ENCODE results near the gene RBMS3.
"Not testable (repeated sequence)": the region's sequence is repeated elsewhere in the genome, so short reads cannot be mapped to it uniquely, and the experiment has no call there.

Gene RBMS3

DNA sequence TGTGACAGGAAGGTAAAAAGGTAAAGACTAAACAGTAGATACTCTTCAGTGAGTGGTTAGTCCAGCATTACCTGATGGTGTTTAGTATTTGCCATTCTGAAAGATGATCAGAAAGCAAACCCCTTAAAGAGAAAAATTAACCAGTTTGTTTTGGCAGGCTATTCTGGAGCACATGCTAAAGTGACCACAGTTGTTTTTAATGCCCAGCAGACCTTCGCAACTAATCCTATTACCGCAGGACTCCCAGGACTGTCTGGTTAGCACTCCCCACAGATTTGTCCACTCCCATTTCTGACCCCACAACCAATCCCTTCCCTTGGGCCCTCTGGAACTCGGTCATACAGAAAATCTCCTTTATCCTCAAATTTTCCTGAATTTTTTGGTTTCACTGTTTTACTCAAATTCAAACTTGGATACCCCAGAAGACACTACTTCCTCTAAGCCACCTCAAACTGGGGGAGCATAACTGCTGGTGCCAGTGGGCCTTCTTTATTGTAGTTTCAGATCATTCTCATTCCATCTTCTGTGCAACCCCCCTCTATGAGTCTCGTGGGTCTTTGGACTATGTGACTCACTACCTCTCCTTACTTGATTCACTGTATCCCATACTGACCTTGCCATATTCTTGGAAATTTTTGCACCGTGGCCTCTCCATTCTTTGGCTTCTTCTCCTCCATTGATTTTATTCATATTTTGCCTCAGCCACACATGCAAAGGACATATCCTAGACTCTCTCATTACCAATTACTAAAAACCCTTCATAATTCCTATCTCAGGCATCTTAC is 104.4 kb downstream of the RBMS3 start:
- DNase-seq (ENCODE audit: low spot score) = peak; percentile 12

DNA sequence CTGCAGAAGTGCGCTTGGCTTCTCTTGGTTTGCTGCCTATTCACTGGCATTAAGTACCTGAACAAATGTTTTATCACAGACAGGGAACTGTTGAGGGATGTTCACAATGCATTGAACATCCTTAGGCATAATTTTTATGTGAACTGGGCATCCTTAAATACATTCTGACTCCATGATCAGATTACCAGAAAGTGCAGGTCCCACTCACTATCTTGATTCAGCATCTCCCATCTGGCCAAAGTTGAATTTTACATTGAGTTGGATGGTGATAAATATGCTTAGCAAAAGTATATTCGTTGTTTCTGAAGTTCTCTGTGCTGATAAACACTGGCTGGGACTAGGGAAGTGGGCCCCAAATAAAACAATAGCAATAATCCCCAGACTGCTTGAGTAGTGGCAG is 108.5 kb downstream of the RBMS3 start:
- no peak for DNase-seq (ENCODE audit: low spot score)

- no peak for DNase-seq (ENCODE audit: low spot score)
These were observed 111.9 kb downstream of the RBMS3 start for GRCh38 chr3:29392625-29393388.

- not testable (repeated sequence) for DNase-seq (ENCODE audit: low spot score)
These were observed 113.1 kb downstream of the RBMS3 start for GRCh38 chr3:29393946-29394345.

DNA sequence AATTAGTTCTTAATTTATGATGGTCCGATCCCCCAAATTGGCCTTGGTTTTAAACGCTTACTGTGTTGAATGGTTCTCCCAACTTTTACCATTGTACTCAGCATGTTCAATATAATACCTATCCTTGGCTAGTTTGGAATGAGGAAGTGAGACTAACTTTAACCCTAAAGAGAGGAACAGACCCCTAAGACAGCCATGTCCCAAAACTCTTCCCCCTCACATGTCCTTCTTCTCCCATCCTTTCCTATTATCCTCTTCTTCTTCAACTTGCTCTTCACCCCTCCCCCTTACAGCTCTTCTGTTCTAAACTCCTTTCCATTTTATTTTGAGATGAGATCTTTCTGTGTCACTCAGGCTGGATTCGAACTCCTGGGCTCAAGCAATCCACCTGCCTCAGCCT is 116.5 kb downstream of the RBMS3 start:
- DNase-seq (ENCODE audit: low spot score) = no peak

DNA sequence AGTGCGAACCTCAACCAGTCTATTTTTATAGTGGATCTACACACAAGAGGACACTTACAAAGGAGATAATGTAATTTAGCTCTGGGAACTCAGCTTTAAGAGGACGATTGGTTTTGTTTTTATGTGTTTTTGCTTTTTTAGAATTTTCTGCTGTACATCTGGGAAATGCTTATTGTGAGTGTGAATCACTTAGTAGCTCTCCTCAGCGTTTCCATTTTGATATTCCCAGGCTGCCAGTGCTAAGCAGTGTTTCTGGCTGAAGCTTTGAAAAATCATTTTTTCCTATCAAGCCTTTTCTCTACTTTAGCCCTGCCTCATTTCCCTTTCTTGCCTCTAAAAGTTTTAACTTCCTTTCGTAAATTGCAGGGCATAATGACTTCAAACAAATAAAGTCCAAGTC is 117.9 kb downstream of the RBMS3 start:
- DNase-seq (ENCODE audit: low spot score) = no peak

GRCh38 chr3:29406291-29406832 is 125.5 kb downstream of the RBMS3 start:
- DNase-seq (ENCODE audit: low spot score) = no peak

DNA sequence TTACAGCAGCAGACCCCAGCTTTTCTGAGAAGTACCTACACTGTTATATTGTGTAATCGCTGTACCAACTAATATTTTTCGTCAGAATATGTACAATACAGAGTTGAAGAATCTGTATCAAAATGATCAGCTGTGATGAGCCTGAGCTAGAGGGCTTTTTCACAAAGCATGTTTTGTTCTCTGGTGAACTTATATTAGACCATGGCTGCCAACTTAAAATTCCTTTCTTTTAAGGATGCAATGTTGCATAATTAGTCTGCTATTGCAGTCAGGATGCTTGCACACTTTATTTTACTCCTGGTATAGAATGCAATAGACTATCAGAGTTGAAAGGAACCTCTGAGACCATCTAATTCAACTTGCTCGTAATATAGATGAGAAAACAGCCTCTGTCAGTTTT is 127.8 kb downstream of the RBMS3 start:
- no peak for DNase-seq (ENCODE audit: low spot score)

- no peak for DNase-seq (ENCODE audit: low spot score)
These were observed 128.5 kb downstream of the RBMS3 start for GRCh38 chr3:29409409-29409808.

DNA sequence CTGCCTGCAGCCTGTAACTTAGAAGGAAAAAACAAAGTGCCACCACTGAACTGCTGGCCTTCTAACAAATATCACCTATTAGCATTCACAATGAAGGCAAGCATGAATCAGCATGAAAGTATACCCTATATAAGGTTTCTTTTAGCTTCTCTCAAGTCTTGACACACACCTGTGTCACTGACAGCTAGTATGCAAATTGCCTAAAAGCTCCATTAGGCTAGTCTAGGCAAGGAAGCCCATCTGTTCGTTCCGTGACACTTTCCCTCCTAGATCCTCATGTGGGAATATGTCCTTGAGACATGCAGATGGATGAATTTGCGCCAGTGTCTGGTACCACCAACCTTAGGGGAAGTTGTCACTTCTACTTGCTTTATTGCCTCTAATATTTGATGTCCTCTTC is 129.3 kb downstream of the RBMS3 start:
- DNase-seq (ENCODE audit: low spot score) = no peak

DNA sequence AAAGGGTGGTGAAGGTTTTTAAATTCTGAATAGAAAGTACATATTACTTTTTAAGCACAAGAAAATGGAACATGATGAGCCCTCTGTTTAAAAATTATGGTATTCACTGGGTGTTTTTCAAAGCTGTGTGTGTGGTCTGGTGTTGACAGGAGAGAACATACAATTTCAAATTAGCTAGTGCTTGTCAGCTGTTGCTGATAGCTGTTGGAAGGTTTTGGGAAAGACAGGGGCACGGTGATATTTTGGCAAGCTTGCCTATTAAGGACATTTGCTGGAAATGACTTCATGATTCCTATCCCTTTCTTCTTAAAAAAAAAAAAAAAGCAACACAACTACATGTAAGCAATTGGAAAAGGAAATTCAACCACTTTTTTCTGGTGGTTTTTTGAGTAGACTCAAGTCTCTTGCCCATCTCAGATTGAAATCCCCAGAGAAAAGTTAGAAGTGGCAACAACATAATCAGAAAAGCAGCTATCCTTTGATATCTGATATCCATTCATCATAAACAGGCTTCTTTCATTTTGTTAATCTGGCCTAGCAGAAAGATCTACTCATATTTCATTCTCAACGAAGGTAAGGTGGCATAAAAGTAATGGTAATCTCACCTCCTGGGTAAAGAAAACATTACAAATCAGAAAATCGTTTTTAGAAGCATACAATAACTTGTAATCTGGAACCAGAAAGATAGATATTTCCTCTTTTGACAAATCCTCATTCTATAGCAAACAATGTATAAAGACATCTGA is 130.0 kb downstream of the RBMS3 start:
- DNase-seq (ENCODE audit: low spot score) = no peak

DNA sequence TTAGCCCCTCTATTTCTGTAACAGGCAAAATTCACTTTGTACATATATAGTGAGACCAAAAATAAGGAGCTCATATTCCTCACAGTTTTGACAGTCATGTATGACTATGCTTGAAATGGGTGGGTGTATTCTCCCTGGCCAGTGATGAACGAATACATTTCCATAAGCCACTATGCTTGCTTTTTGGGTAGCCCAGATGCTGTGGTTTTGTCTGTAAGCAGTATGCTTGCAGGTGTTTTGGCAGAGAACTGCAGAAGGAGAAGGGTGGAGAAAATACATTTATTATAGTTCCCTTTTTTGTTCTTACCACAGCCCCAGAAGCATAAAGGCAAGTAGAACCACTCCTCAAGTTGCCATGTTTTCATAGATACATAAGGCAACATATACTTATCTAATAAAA is 131.2 kb downstream of the RBMS3 start:
- DNase-seq (ENCODE audit: low spot score) = no peak

DNA sequence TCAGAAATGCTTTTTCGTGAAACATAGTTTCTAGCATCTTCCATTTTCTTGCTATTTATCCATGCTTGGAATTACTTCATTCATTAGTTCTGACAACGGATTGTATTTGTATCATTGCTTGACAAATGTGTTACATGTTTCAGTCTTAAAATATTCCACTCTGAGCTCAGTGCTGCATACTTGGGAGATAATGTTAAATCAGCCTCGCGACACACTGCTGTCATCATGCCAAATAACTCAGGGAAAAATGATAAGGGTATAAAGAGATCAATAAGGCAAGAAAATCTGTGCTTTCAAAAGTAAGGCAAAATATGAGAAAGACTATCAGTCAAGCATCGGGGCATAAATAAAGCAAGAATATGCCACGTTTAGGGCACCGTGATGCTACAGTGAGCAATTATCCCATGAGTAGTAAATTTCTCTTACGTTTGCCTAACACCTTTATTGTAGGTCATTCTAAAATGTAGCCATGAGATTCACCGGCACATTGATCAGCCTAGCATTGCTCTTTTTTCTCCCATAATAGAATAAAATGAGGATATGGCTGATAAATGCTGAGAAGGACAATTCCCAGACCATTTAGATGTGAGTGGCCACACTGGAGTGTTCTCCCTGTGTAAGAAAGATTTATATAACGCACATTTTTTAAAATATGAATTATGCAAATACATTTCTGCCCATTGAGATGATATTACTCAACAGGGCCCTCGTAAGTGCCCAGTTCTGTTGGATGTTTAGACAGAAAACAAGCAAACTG is 133.8 kb downstream of the RBMS3 start:
- DNase-seq (ENCODE audit: low spot score) = no peak

DNA sequence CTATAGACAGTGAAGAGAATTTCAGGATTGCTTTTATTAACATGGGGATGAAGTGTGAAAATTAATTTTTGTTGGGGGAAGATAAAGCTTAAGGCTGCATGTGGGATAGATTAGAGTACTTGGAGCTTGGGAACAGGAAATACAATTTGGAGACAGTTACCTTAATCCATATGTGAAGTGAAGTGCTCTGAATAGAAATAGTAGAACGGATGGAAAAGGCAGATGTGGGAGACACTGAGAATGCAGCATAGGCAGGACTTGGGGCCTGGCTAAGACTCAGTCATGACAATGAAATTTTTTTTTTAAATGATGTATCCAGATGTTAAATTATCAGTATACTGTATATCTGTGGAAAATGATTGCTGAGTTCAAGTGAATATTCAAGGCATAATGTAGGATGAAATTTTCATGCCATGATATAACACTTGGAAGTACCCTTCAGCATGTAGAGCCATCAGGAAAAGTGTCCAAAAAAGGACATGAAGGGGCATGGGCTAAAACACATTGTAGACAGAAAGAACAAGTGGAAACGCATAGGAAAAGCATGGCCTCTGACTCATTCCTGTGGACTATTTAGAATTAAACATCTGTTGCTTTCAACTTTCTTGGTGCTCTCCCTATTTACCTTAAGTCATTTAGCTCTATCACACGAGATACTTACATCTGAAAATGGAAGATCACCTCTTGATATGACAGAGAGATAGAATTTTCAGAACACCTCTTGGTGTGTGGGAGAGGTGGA is 134.8 kb downstream of the RBMS3 start:
- DNase-seq (ENCODE audit: low spot score) = no peak

- no peak for DNase-seq (ENCODE audit: low spot score)
These were observed 135.6 kb downstream of the RBMS3 start for GRCh38 chr3:29416514-29416913.

DNA sequence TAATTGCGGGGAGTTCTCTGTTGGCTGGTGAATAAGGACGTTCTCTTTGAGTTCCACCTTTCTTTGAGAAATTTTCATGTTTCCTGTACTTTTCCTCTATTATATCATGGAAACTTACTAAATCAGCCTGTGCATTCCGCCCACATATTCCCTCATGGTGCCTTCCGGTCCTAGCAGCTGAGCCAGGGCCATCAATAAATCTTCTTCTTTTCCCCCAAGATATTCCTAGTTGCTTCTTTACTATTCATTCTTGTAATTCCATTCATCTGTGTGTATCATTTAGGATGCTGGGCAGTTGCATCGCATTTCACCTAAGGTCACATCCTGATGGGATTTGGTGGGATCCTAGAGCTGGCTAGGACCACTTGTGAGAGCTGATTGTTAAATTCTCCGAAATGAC is 139.2 kb downstream of the RBMS3 start:
- no peak for DNase-seq (ENCODE audit: low spot score)

DNA sequence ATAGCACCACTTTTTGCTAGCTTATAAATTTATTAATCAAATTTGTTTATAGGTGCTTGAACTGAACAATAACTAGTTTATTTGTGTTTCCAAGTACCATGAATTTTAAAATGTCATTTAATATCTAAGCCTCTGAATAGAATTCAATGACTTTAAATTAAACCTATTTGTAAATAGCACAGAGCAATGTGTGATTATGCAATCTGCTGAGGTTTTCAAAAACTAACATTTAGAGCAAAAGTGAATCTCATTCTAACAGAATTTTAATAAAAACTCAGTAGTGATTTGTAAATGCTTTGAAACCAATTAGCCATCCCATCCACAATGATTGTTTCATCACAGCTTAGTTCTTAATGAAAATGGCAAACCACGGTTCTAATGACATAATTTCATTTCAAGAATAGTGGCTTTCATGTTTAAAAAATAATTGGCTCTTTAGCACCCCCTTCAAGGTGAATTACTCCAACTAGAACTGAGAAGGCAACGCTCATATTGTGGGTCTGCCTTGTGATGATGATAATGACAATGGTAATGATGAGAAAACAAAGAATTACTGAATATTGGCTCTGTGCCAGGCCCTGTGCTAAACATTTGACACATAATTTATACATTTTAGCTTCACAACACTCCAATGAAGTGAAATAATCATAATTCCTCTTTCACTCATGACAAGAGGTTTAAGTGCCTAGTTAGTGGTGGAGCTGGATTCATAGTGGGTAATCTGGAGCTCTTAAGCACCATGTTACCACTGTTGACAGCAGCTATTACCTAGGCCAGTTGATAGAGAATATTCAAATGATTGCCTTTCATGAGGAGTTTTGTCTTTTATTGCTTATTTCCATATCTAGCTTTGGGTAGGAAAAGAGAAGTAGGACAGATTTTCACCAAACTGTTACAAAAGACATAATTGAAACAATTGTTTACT is 145.7 kb downstream of the RBMS3 start:
- no peak for DNase-seq (ENCODE audit: low spot score)

DNA sequence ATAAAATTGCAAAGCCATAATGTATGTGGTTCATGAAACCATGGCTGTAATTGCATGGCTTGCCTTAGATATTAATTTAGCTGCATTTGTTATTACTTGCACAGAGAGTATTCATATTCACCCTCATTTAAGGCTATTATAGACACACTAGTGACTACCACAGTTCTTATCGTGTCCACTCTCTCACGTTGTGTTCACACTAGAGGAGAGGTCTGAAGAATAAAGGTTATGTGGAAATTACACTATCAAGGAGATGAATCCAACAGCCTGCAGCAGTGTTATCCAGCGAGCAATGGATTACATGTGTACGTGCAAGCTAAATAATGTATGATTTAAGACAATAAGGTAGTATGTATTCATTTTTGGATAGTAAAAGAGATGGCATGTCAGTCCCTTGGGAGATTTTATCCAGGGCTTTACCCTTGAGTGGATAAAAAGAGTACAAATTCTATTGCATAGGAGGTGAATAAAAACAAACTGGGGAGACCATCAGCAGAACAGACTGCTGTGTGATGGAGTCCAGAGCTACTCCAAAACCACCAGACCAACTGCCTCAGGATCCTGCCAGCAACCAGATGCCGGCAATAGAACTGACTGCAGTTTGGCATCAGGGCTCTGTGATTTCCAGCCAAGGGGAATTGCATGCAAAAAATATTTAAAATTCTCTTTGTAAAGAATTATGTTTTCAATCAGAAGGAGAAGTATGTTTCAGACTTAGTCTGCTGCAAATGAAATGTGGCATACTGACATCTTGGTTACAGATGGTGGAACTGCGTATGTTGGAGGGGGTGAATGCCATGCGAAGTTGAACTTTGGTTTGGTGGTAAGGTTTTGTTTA is 146.6 kb downstream of the RBMS3 start:
- no peak for DNase-seq (ENCODE audit: low spot score)

GRCh38 chr3:29429055-29429679 is 148.3 kb downstream of the RBMS3 start:
- DNase-seq (ENCODE audit: low spot score) = no peak

Measured in hepatic stellate cell (primary cell).